IPS DF 4.7 (cell line): ENCODE results near the gene FGD4.

Experiments
- DNase-seq: peaks from one replicate; pipeline ENCODE4 v3.0.0-alpha.2; 2013; ENCODE audit warnings: low spot score; ENCODE audit errors: extremely low read depth

FGD4 gene

DNA sequence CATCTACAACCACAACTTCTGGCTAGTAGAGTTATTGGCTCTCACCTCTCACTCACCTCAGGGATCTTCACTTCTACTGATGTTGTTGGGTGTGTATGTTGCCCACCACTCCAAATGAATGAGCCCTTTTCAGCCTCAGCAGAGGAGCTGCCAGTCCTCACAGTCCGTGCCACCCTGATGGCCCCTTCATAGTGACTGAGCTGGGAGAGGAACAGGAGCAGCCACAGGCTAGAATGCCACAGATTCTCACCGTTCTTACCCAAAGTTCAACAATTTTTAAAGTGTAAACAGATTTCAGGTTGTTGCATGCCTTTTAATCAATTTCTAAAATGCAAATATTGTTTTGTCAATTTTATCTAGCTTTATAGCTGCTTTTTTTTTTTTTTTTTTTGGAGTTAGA, 205.2 kb downstream of the FGD4 start:
- no peak for DNase-seq

DNA sequence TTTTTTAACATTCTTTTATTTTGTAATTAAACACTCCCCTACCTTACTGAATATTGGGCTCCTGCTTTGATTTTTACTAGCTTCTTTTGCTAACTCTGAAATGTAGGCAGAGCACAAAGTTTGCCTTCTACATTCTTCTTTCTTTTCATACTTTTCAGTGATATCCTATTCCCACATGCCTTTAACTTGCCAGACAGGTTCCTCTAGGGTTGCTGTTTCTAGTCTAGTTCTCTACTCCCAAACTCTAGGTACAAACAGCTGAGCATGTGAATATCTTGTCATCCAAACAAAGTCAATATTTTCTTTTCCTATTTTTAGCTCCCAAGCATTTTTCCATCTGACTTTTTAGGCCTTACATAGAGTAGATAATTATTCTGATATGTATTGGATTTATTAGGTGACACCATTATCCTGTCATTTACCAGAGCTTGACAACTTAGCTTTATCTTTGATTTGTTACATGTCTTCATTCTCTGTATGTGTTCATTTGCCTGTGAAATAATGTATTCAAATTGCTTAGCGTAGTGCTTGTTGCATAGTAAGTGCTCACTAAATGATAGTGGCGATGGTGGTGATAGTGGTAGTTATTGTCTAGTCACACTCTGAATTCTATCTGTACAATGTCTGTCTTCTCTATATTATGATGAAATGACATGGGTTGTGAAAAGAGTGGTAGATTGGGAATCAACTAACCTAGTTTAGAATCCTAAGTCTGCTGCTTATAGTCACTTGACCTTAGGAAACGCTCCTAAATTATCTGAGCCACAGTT, 206.2 kb downstream of the FGD4 start:
- no peak for DNase-seq

DNA sequence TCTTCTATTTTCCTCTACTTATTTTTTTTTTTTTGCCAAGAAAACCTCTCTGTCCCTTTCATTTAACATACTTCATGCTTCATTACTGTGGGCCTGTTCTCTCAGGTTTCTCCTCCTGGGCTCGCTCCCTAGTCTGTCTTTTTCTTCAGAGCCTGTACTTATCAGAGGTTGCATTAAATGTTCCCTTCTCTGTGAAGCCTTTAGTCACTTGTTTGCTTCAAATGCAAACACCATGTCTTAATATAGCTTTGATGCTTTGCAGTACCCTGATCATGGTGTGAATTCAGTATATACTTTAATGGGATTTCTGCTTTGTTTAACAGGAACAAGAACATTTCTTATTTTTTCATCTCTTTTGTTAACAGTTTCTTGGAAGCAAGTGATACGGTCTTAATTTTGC, 207.1 kb downstream of the FGD4 start:
- no peak for DNase-seq

DNA sequence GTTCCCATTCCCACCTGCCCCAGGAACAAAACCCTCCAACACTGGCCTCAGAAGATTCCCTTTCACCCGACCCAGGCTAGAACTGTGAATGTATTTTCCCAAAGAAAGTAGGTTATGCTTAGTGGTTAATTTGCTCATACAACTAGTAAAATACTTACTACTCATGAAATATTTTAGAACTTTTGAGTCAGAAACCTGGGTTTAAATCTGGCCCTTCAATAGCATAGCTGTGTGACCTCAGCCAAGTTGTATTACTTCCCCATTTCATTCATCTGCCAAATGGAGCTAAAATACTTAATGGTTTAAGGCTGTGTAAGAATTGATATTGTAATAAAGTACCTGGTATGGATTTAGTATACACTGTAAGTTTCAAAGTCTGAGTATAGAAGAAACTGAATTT, 210.6 kb downstream of the FGD4 start:
- DNase-seq, result no peak

DNA sequence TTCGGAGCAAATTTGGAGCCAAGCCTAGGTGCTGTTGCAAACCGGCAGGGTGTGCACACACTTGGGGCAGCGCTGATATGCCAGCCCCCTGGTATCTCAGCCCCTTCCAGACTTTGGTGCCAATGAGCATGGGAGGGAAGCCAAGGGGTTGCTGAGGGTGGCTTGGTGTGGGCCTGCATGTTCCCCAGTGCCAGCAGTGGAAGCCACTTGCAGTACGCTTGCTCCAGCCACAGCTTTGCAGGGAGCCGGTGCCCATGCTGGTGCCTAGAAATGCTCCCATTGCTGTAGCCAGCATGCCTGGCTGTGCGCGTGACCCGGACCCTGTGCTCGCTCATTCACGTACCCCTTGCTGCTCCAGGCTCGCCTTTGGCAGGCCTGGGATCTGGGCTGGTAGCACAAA, 212.6 kb downstream of the FGD4 start:
- DNase-seq, result no peak

DNA sequence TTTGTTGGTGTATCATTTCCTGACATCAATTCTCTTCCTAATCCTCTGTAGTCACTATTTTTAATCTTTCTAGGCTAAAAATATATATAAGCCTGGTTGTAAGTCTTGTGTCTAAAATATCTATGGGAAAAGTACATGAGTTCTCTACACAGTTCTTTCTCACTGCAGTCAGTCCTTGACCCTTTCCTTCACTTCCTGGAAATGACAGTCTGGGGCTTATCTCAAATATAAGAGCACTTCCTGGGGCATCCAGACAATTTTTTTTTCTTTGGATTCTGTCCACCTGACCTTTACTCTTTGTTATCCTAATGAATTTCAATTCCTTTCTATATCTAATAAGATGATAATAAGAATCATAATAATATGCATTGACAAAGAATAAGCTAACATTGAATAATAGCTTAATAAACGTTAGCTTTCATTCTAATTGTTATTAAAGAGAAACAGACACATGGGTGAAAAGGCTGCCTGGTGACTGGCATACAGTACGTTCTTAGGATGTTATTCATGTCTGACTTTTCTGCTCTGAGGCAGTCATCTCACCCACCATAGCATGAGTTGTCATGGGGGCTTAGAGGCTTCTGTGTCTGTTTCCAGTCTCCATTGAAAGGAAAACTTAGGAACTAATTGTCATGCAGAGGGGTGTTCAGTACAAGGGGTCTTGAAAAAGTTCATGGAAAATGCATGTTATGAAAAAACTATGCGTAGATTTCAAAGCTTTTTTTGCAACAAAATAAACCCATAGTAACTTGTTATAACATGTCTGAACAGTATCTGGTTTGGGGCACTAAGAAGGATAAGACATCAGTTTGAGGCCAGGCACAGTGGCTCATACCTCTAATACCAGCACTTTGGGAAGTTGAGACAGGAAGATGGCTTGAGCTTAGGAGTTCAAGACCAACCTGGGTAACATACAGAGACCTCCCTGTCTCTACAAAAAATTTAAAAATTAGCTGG, 213.6 kb downstream of the FGD4 start:
- no peak for DNase-seq

DNA sequence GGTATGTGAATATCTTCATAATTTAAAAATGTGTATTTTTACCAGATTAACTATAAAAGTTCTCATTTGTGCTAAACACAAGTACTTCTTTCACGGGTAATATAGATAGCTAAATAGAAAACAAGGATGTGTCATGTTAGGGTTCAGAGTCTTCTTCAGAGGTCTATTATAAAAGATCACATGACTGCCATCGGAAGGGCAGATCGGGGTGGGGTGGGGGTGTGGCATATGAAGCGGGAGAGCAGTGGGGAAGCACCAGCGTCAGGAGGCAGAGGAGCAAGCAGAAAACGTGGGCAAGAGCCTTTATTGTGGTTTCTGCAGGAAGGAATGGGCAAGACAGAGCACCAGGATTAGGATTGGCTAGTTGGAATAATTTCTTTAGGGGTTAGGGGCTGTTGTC, 216.1 kb downstream of the FGD4 start:
- no peak for DNase-seq

DNA sequence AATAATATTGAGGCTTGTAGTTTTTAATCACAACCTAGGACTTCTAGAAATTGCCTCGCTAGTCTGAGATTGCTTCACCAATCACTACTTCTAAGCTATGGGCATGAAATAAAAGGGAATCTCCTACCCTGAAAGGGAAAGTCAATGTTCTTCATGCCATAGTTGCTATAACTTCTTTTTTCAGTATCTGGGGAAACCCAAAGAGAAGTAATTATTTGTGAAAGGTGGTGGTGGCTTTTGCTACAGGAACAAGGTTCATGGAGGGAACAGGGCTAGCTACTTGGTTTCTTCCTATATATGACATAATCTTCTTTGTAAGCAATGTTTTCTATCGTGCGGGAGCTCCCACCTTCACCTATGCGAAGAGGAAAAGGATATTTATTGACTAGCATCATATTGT, 218.2 kb downstream of the FGD4 start:
- no peak for DNase-seq

DNA sequence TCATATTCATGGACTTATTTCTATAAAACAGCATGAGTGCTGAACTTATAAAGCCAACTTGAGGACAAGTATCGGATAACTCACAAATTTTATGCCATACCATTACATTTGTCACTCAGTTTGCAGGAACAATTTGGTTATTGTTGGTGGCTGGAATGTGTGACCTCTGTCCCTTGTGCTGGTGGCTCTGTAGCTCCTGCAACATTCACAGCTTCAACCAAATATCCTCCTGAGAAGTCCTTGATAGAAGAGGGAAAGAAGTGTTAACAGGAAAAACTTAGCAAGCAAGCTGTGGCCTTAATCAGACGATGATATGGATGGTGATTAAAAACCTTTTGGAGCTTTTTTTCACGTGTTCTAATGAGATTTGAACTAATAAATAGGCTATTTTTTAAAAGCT, 218.8 kb downstream of the FGD4 start:
- DNase-seq, result no peak

DNA sequence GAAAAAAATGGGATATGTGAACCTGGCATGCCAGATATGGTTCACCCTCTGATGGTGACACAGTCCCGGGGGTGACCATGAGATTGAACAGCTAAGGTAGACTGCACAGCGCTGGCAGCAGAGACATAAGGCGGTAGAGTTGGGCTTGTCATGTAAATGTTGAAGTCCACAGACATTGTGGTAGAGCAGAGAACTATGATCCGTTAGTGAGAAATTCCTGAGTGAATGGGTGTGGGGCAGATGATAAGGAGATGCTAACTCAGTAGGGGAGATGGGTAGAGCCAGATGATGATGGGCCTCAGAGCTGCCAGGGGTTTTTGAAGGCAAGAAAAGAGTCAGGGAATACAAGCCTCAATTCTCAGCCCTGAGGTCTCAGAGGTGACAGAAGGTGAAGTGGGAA, 228.6 kb downstream of the FGD4 start:
- no peak for DNase-seq

DNA sequence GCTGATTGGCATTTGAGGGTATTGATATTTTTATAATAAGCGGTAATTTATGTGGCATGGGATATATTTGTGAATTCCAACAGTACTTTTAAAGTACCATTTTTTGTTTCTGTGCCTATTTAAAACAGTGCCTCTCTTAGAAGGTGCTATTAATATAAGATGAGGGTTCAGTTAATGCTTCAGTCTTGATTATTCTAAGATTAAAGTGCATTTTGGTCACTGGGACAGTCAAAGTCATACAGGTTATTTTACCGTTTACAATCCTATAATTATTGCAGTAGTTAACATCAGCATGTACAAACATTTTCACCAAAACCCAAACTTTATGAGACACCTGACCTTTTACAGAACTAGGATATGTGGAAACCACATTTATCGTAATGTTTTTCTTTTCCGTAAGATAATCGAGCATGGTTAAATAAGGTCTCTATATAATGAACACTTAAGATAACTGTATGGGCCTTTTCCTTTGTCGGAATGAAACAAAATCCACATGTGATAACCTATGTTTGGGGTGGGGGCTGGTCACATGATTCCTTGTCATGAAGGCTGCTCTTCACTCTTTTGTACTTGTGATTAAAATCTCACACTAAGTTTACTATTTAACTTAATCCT, 242.0 kb downstream of the FGD4 start:
- no peak for DNase-seq

DNA sequence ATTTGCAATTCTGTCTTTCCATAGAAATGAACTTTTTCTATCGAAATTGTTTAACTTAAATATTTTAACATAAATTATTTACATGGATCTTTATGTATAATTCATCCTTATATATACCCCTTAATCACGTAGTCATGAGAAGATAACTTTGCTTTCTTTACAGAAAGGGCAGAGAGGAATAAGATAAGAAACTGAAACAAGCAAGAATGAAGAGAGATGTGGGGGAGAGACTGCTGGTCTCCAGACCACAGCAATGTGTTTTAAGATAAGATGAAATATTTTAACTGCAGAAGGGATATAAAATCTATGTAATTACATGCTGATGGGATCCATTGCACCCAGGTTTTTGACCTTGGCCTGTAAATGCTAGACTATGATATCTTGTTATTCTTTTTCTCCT, 245.1 kb downstream of the FGD4 start:
- DNase-seq, result no peak

DNA sequence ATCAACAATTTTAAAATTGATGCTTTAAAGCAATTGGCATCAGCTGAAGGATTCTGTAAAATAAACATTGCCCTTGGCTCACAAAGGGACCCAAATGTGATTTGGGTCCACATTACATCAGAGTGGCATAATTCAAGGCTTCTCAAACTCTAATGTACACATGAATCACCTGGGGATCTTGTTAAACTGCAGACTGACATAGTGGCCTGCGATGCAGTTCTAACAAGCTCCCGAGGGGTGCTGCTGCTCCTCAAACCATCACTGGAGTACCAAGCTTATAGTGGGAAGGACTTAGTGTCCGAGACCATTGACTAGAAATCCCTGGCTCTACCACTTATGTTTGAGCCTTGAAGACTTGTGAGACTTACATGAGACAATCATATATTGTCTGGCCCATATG, 247.9 kb downstream of the FGD4 start:
- DNase-seq, result no peak

DNA sequence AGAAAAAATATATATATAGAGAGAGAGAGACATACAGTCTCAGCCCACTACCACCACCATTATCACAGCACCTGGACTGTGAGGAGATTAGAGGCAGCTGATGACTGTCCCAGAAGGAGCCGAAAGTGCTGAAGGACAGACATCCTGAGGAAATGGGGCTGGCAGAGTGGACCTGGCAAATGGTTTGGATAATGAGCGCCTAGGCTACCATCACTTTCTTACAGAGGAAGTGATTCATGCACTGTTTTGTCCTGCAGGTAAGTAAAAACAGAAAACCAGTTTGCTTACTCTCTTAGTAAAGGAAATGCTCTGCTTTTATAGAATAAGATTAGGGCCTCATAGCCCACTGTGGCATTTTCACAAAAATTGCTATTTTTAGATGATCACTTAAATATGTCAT, 251.2 kb downstream of the FGD4 start:
- DNase-seq, result no peak

DNA sequence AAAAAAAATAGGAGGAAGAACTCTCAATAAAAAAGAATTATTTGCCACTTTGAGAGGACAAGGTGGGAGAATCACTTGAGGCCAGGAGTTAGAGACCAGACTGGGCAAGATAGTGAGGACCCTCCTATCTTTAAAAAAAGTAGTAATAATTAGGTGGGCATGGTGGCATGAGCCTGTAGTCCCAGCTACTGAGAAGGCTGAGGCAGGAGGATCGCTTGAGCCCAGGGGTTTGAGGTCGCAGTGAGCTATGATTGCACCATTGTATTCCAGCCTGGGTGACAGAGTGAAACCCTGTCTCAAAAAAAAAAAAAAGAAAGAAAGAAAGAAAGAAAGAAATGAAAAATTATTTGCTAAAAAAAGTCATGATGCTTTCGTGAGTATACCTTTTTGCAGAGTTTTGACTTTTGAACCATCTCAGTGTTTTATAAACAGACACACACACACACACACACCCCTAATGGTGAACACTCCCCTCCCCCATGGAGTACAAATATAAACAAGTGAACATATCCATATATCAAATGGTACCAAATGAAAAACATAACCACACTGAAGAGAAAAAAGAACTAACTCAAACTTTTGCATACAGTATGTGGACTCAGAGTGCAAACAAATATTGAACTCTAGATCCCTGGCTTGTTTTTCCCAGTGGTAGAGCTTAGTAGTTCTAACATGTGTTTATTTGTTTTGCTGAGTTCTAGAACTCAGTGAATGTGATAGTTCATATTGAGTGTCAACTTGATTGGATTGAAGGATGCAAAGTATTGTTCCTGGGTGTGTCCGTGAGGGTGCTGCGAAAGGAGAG, 252.0 kb downstream of the FGD4 start:
- DNase-seq, result no peak

DNA sequence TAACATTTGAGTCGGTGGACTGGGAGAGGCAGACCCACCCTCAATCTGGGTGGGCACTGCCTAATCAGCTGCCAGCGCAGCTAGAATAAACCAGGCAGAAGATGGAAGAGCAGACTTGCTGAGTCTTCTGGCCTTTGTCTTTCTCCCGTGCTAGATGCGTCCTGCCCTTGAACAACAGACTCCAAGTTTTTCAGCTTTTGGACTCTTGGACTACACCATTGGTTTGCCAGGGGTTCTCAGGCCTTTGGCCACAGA, 252.5 kb downstream of the FGD4 start:
- no peak for DNase-seq

DNA sequence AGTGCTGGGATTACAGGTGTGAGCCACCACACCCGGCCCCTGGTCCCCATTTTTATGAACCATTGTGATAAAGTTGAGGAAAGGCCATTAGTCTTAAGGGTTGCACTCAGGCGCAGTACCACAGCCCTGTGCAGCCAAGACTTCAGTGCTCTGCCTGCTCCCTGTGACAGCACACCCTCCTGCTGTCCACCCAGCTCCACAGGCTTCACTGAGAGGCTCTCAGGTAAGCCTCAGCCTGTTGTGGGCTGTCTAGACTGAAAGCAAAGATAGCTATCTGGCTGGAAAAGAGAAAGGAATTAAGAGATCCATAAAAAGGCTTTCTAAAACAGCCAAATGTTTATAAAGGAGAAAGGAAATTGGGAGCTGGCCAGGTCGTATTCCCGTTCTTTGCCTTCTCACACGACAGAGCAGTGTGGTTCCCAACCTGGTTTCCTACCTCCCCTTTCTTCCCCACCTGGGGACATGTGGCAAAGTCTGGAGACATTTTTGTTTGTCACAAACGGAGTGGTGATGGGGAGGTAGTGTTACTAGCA, 260.6 kb downstream of the FGD4 start:
- DNase-seq, result no peak

DNA sequence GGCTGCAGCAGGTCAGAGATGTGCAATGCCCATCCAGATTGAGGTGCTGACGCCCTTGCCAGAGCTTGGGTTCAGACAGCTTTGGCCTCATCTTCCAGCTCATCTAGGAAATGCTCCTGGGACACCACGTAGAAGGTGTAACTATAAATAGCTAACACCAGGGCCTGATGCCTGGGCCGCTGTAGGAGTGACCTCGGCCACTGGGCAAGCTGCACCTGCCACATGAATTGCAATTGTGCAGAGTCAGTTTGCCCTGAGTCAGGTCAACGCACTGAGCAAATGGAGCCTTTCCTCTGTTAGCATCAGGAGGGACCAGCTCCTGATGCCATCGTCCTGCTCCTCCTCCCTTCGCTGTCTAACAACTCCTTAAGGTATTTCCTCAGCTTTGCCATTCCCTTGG, 262.3 kb downstream of the FGD4 start:
- DNase-seq, result no peak

DNA sequence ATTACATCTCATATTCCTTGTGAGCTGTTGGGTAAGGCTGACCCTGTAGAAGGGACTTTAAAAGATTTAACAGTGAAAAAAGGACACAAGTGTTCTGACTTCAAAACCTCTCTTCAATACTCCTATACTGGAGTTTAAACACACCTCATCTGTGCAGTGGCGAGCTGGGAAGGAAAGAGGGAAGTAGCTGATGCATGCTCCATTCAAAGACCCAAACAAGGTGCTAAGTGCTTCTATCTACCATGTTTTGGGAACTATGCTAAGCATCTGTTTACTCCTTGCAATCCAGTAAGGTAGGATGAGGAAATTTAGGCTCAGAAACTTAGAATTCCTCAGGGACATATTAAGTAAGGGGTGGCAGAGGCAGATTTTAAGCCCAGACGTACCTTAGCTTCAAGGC, 263.3 kb downstream of the FGD4 start:
- DNase-seq, result no peak

DNA sequence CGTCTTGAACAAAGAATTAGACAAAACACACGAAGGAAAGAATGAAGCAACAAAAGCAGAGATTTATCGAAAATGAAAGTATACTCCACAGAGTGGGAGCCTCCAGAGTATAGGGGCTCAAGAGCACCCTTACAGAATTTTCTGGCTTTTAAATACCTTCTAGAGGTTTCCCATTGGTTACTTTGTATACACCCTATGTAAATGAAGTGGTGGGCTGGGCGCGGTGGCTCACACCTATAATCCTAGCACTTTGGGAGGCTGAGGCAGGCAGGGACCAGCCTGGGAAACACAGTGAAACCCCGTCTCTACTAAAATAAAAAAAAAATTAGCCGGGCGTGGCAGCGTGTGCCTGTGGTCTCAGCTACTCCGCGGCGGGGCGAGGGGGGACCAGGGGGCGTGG, 266.7 kb downstream of the FGD4 start:
- DNase-seq, result no peak

DNA sequence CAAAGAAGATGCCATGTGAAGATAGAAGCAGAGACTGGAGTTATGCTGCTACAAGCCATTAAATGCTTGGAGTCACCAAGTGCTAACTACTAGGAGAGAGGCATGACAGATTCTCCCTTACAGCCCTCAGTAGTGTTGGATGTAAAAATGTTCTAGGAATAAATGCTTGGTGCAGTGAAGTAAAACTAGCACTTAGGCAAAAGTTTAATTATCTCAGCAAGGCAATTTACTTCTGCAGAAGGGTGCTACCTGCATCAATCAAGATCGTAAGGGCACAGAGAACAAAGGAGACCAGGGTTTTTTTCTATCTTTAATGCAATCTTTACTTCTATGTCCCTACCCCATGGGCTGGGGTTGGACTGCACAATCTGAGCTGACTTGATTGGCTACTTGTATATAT, 270.2 kb downstream of the FGD4 start:
- DNase-seq, result no peak
